DMS79 treated with DMSO at 0.1 percent for 48 hours (cell line): Measurements from ENCODE around the gene CLMN.

Experiments
- DNase-seq: peaks from one replicate; lab custom pipeline; 2025; lab: John Stamatoyannopoulos, UW

CLMN gene

GRCh38 chr14:95242870-95243269 is 76.8 kb downstream of the CLMN start:
- DNase-seq: no peak

DNA sequence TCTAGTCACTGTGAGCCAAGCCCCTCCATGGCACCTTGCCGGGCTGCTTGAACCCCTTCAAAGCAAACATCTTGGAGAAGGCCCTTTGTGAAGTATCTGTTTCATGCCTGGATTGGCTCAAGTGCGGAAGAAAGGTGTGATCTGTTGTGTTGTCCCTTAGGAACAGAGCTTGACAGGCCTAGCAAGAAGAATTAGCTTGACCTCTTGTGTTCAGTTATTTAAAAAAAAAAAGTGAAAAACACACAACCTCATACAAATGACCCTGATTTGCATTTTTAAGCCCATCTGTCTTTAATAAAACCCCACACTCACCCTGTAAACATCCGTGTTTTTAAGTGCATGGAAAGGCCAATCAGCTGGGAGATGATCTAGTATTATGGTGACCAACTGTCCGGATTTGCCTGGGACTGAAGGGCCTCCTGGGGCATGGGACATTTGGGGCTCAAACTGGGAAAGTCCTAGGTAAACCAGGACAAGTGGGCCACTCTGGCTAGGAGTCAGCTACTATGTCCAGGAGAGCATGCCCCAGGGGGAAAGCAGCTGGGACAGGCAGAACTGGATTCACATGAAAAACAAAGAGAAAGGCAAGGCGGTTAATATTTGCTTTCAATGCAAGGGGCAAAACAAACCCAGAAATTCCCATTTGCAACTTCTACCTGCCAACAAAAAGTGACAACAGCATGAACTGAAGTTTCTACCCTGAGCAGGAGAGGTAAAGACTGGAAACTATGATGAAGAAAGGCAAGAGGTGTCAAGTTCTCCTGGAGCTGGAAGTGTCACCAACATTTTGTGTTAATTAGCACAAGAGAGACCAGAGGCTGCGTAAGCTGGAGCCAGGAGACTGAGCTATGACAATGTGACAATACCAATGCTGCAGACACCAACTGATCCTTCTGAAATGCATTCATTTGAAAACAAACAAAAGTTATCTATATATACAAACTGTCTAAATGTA is 78.6 kb downstream of the CLMN start:
- DNase-seq: peak; percentile 23

DNA sequence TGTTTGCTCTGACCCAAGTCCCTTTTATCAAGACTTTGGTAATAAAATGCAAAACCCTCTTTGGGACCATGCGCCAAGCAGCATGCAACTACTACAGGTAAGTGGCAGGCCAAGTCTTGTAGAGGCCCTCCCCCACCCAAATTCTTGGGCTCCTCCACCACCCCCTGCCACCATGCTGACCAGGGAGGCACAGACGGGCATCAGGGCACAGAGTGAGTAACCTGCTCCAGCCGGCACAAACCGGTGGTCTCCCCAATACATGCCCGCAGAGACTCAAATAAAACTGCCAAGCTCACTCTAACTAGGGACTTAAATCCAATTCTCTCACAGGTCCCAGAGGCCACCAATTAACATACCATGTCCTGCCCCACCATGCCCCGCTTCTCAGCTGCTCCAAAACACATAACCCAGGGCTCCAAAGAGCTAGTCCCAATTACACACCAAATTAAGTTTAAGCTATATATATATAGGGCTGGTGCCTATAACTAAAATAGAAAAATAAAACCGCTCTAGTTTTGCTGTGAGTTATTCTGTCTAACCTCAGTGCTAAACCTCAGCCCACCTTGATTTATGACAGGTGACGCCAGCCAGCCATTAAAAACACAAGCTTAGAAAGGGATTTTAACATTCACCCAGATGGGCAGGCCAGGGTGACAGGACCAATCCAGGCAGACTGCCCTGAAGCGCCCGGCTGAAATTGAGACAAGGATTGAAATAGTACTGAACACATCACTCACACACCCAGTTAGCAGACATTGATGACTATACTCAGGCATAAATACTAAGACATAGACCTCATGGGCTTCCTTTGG is 81.0 kb downstream of the CLMN start:
- DNase-seq: no peak

- DNase-seq: no peak
Measured at GRCh38 chr14:95237958-95238340, 81.8 kb downstream of the CLMN start.

DNA sequence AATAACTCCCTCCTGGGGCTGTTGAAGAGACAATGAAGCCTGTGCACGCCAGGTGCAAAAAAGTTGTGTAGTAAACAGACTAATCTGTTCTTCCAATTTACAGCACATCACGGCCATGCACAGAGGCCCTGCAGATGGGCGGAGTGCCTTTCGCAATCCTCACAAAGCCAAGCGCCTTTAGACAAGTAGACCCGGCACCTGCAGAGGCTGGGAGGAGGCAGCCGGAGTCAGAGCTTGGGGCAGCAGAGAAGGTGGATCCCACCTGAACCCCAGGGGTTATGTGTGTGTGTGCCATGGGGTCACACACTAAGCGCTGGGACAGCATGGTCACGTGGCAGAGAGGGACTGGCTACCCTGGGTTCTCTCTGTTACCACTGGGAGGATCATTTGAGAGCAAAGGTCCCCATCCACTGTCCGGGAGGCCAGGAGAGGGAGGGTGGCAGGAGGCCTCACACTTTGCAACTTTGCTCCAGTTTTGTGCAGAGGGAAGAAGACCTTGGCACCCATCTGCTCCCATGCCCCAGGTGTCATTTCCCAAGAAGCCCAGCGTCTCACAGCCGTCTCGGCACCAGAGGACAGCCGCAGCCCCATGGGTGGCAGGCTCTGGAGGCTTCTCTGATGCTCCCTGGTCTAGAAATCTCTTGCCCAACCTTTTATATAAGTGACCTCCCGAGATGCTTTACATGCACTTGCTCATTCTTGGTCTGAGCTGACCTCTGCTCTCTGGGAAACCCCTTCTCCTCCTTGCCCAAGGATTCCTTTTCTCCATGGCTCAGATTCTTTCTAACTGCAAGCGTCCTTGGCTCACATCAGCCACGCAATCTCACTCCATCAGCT is 82.4 kb downstream of the CLMN start:
- no peak for DNase-seq

DNA sequence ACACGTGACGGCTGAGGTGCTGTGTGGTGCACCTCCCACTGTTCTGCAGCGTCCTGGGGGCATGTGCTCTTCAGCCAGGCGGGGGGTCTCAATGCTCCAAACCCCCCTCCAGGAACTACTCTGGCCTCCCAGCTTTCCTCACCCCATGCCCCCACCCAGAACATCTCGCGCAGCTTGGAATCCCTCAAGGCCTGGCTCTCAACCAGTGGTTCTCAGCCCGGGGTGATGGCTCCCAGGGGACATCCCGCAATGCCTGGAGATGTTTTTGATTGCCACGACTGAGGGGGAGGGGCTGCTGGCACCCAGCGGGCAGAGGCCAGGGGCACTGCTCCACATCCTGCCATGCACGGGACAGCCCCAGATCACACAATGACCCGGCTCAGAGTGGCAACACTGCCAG is 83.5 kb downstream of the CLMN start:
- DNase-seq: no peak

DNA sequence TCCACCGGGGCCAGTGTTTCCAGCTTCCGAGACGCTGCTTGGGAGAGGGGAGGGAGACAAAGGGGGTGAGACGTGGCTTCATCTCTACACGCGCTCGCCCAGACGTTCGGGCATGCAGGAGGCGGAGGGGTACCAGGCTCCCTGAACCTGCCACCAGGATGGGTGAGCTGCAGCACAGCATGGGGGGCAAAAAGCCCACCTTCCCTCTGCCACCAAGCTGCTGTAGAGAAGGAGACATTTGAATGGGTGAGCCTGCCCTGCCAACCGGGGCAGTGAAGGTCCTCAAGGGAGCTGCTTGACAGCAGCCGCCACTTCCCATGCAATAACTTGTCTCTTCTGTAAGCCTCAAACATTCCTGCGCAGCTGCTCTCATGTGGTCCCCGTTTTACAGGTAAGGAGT is 83.9 kb downstream of the CLMN start:
- no peak for DNase-seq

DNA sequence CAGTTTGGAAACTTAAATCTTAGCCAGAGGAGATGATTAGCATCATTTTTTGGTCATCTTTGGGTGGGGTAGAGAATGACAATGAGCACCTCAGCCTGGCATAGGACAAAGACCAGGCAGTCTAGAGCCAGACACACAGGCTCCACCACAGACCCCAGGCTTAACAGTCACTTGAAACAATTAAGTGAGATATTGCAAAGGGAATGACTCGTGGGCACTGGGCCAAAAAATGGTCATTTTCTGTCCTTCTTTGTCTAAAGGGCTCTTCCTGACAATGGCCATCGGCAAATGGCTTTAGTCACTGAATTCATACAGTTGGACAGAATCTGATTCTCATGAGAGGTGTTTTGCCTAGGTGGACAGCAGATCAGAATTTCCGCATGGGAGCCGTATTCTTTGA is 84.4 kb downstream of the CLMN start:
- DNase-seq: no peak

- DNase-seq: no peak
Measured at GRCh38 chr14:95234426-95234825, 85.3 kb downstream of the CLMN start.

- no peak for DNase-seq
Measured at GRCh38 chr14:95233702-95234241, 85.9 kb downstream of the CLMN start.

- DNase-seq: no peak
Measured at GRCh38 chr14:95232894-95233584, 86.7 kb downstream of the CLMN start.

DNA sequence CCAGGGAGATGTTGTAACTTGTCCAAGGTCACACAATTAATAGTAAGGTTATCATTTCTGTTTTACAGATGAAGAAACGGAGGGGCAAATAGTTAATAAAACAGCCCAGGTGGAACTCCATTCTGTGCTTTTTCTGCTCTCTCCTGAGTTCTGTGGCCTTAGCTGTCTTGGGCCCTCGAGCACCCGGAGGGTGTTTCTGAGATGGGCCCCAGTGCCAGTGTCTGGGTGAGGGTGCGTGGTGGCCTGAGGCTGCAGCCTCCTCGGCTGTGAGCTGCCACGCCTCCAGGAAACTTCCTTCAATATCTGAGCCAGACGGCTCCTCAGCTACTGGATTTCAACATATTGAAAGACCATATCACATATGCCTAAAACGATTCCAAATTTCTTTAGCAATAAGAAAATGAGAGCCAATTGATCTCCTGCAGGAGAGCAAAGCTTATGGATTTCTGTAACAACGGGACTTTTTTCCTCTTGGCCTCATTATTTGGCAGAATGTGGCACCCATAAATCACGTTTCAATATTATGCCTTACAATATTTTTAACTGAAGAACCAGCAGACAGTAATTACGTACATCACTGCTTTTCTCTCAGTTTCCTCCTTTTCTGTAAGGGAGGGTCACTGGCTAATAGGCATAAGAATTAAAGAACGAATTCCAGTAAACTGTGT is 87.6 kb downstream of the CLMN start:
- no peak for DNase-seq

DNA sequence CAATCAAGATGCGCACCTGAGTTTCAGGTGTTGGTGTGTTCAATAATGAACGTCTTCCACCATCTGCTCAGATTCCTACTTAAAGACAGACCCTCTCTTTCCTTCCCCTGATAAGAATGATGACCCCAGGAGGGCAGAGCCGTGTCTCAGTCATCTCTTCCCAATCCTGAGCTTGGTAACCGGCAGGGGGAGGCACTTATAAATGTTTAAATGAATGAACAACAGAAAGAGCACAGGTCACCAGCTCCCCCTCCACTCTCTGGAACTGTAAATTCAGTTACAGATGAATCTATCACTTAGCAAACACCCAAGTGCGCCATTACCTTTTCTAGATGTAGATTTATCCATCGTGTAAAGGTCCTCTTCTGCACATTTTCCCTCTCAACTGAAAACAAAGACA is 90.0 kb downstream of the CLMN start:
- DNase-seq: no peak

GRCh38 chr14:95228240-95228639 is 91.5 kb downstream of the CLMN start:
- no peak for DNase-seq

- DNase-seq: peak; percentile 96
Measured at GRCh38 chr14:95227279-95227860, 92.3 kb downstream of the CLMN start.

DNA sequence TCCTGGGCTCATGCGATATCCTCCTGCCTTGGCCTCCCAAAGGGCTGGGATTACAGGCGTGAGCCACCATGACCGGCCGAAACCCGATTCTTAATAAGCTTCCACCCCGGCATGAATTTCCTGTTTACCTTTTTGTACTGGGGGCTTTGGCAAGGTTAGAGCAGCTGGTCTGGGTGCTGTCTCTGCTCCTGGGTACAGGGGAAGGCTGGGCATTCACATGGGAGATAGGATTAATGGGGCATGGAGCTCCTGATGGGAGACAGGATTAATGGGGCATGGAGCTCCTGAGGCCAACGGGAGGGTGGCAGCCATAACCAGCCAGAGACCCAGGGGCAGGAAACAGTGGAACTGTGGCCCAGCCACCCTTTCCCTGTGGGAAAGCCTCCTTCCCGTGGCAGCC is 92.9 kb downstream of the CLMN start:
- peak; percentile 86 for DNase-seq

GRCh38 chr14:95225251-95225887 is 94.3 kb downstream of the CLMN start:
- no peak for DNase-seq

DNA sequence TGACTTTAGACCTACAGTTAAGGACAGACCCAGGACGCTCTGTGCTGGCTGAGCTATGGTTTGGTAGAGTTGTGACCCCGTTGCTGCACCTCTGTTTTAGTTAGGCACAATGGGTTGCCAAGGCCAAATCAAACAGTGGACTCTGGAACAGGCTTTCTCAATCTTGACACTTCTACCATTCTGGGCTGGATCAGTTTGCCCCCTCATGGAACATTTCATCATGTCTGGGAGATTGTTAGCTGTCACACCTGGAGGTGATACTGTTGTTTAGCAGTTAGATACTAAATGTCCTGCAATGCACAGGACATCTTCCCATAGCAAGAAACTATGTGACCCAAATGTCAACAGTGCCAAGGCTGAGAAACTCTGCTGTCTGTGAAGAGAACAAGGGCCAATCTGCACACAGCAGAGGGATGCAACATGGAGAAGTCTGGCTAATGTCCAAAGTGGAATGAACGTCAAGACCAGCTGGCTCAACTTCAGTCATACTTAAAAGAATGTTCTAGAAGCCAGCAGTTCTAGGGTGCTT is 96.8 kb downstream of the CLMN start:
- peak; percentile 83 for DNase-seq

DNA sequence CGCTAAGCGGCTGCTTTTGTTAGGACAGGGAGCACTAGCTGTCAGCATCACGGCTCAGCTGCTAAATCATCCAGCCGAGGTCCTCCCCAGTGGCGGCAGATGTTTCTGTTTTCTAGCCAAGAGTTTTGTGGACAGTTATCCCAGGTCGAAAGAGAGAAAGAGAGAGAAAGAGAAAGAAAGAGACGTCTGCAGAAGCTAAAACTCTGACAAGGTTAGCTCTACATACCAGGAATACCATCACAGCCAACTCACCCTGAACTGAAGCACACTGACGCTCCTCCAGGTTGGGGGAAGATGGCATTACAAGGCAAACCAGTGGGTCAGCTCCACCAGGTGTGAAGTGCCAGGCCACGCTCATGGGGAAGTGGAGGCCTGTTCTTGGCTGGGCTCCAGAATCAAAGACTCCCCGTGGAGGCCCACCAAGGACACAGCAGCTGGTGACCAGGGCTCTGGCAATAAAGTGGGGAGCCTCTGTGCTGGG is 97.5 kb downstream of the CLMN start:
- no peak for DNase-seq
